Effector memory CD4-positive, alpha-beta T cell (primary cell): Measurements from ENCODE around the gene POLRMT.

ENCODE experiments used
- DNase-seq, 3 donors: peaks; one replicate each; pipeline ENCODE4 v3.0.0-alpha.2; 2020
- H3K27ac ChIP-seq: 2 replicates; pipeline ENCODE4 v1.7.0; 2013; ENCODE audit warnings: mild to moderate bottlenecking, low read length, moderate library complexity; ENCODE audit not compliant: insufficient read depth, poor library complexity, severe bottlenecking
- H3K27me3 ChIP-seq: replicated peaks from 2 replicates; pipeline ENCODE4 v1.7.0; 2013; ENCODE audit warnings: mild to moderate bottlenecking, low read length; ENCODE audit not compliant: insufficient read depth, control insufficient read depth, poor library complexity, severe bottlenecking
- H3K36me3 ChIP-seq: 2 replicates; pipeline ENCODE4 v1.7.0; 2013; ENCODE audit warnings: mild to moderate bottlenecking, low read length, moderate library complexity; ENCODE audit not compliant: control insufficient read depth, insufficient read depth
- H3K4me1 ChIP-seq: 2 replicates; pipeline ENCODE4 v1.7.0; 2013; ENCODE audit warnings: low read length, mild to moderate bottlenecking; ENCODE audit not compliant: control insufficient read depth, insufficient read depth, poor library complexity, severe bottlenecking
- H3K4me3 ChIP-seq: 2 replicates; pipeline ENCODE4 v1.7.0; 2013; ENCODE audit warnings: low read length, low read depth, mild to moderate bottlenecking; ENCODE audit not compliant: insufficient read depth, poor library complexity, severe bottlenecking
- H3K9me3 ChIP-seq: 2 replicates; pipeline ENCODE4 v1.7.0; 2013; ENCODE audit warnings: mild to moderate bottlenecking, low read length, moderate library complexity; ENCODE audit not compliant: control insufficient read depth

POLRMT gene

GRCh38 chr19:577439-578392 lies 55.6 kb downstream of the POLRMT start:
- H3K27ac ChIP-seq: no peak overlapping the region
- H3K4me1 ChIP-seq: peaks cover 24% of the 10 kb centered on the region
- no peaks in the 10 kb centered on the region for H3K9me3 ChIP-seq
- no peak overlapping the region for H3K4me3 ChIP-seq
- peaks cover 35% of the 10 kb centered on the region for H3K36me3 ChIP-seq
- H3K27me3 ChIP-seq: no peaks in the 10 kb centered on the region
- DNase-seq: no peak

DNA sequence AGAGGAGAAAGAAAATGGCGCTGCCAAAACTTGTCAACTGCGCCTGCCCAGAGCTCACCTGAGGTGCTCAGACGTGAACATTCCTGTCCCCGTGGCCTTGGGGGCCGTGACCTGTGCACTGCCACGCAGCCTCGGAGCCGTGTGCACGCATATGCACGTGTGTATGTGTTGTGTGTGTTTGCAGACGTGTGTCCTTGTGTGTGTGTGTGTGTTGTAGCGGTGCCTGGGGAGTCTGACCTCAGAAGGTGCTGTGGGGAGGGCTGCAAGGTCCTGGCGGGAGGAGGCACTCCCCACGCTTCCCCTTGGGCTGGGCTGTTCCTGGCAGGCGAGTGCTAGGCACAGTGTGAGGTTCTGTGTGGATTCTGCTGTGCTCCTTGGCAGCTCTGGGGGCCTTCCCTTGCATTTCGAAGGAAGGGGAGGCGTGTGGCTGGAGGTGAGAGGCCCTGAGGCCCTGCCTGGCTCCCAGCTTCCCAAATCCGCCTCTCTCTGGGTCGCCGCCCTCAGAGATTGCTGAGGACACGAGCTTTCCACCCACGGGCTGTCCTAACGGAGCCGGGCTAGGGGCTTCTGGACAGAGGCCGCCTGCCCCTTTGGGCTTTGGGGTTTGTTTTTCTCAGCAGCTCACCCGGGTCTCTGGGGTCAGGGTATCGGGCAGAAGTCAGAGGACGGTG lies 56.4 kb downstream of the POLRMT start:
- Histone ChIP-seq H3K4me3 (no peak overlapping the region), H3K27me3 (no peaks in the 10 kb centered on the region), H3K9me3 (no peaks in the 10 kb centered on the region), H3K36me3 (peaks cover 30% of the 10 kb centered on the region), H3K4me1 (peaks cover 25% of the 10 kb centered on the region), H3K27ac (no peak overlapping the region)
- no peak for DNase-seq

DNA sequence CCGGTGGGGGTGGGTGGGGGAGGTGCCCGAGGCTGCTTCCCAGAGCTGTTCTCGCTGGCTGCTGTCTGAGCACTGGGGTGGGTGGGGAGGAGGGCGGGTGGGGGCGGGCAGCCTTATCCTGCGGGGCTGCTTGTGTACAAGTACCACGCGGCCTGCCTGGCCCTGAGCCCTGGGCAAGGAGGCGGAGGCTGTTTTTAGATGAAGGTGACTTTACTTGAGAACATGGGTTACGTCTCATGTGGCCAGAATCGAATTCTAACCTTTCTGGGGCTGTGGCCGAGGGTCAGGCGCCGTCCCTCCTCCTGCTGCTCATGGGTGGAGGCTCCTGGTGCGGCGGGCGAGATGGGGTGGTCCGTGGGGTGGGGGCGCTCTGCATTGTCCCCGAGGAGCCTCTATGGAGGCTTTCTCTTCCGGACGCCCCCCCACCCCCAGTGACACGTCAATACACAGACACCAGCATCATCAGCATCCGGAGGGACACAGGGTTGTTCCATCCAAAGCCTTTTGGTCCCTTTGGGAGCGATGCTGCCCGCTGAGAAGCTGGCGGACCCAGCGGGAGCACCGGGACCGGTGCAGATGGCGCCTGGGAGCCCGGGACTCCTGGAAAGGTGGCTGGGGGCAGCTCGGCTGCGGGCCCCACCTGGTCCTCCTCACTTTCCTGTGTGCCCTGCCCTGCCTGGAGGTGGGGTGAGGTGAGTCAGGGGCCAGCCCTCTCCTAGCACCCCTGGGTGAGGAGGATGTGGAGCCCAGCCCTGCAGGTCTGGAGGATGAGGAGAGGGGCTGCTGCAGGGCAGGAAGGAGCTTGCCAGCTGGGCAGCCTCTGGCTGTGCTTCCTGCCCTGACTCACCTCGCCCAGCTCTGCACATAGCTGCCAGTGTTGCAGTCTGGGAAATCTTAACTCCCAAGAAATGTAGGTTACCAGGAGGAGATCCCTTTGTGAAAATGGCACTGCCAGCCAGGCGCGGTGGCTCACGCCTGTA lies 57.5 kb downstream of the POLRMT start:
- peaks cover 20% of the 10 kb centered on the region for H3K36me3 ChIP-seq
- H3K4me1 ChIP-seq: peaks cover 33% of the 10 kb centered on the region
- no peak for DNase-seq
- H3K9me3 ChIP-seq: no peaks in the 10 kb centered on the region
- no peak overlapping the region for H3K4me3 ChIP-seq
- no peak overlapping the region for H3K27ac ChIP-seq
- H3K27me3 ChIP-seq: no peaks in the 10 kb centered on the region

DNA sequence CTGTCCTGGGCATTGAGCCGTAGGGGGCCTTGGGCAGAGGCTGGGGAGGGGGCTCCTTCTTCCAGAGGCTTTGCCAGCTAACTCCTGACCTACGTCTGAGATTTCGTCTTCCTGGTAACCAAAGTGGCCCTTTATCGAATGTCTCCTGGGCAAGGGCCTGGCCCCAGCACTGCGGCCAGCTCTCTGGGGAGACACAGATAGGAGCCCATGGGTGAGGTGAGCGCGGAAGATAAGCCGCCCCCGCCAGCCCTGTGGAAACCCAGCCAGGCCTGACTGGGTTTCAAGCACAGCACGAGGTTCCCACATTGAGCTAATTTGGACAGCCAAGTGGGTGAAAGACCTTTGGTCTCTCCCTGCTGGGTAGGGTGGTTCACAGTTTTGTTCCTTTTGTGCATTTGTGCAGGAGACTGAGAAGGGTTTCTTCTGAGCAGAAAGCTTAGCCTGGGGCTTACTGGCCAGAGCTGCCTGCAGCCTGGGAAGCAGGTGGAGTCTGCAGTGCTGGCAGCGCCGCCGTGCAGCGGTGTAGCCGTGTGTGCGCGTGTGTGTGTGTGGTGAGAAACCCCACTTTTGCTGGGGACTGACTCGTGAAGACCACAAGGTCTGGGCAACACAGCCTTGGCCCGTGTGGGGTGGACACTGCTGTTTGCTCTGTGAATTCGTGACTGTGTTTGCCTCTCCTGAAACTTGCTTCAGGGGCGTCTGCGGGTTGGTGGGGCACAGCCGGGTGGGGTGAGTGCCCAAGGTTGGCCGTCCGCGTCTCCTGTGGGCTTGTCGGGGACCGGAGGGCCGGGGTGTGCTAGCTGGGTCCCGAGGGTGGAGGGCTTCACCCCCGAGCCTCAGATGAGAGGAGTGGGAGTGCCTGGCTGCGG lies 58.4 kb downstream of the POLRMT start:
- Histone ChIP-seq H3K4me3 (no peak overlapping the region), H3K36me3 (peaks cover 15% of the 10 kb centered on the region), H3K9me3 (no peaks in the 10 kb centered on the region), H3K27me3 (no peaks in the 10 kb centered on the region), H3K4me1 (peaks cover 34% of the 10 kb centered on the region), H3K27ac (no peak overlapping the region)
- DNase-seq: no peak

DNA sequence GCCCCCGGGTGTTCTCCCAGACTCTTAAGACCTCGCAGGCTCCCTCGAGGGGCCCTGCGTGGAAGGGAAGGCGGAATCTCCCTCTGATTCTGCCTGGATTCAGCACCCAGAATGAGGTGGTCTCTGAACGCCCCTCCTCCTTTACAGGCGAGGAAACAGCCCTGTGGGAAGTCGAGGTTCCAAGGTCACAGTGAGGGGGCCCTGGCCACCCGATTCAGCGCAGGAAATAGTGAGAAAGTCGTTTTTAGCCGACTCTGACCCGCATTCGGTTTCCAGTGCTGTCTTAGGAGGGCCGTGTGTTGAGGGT lies 59.9 kb downstream of the POLRMT start:
- Histone ChIP-seq H3K27ac (peak overlapping the region; percentile 86), H3K4me3 (peak overlapping the region; percentile 93), H3K4me1 (peaks cover 34% of the 10 kb centered on the region), H3K9me3 (no peaks in the 10 kb centered on the region), H3K27me3 (no peaks in the 10 kb centered on the region), H3K36me3 (peaks cover 5% of the 10 kb centered on the region)
- no peak for DNase-seq

GRCh38 chr19:572743-573518 lies 60.4 kb downstream of the POLRMT start:
- H3K4me1 ChIP-seq: peaks cover 34% of the 10 kb centered on the region
- H3K27me3 ChIP-seq: no peaks in the 10 kb centered on the region
- no peaks in the 10 kb centered on the region for H3K9me3 ChIP-seq
- peak overlapping the region; percentile 86 for H3K27ac ChIP-seq
- H3K36me3 ChIP-seq: peaks cover 5% of the 10 kb centered on the region
- DNase-seq: no peak
- H3K4me3 ChIP-seq: peak overlapping the region; percentile 93

DNA sequence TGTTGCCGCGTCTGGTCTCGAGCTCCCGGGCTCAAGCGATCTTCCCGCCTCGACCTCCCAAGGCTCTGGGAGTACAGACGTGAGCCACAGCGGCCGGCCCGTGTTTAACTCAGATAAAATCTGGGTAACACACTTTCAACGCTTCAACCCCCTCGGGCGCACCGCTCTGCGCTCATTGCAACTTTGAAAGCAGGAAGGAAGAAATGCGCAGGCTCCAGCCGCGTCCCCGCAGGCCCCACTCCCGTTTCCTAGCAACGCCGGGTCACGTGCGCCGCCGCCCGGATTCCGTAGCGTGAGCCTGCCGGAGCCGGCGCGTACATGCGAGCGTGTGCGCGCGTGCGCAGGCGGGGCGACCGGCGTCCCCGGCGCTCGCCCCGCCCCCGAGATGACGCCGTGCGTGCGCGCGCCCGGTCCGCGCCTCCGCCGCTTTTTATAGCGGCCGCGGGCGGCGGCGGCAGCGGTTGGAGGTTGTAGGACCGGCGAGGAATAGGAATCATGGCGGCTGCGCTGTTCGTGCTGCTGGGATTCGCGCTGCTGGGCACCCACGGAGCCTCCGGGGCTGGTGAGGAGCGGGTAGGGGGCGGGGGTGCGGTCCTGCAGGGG lies 61.1 kb downstream of the POLRMT start, which contains the start of gene BSG:
Gene BSG (plus strand): TSS at position 457 of the 603 bp plus-strand sequence. CDS start 39 bp downstream, at position 496.
- H3K9me3 ChIP-seq: no peaks in the 10 kb centered on the region
- H3K4me1 ChIP-seq: peaks cover 34% of the 10 kb centered on the region
- peak; percentile 98 to 99 (median 98) for DNase-seq
- H3K36me3 ChIP-seq: peaks cover 2% of the 10 kb centered on the region
- no peaks in the 10 kb centered on the region for H3K27me3 ChIP-seq
- peak within 1 kb of the TSS; percentile 93 for H3K4me3 ChIP-seq
- H3K27ac ChIP-seq: peak within 1 kb of the TSS; percentile 86

- no peak for DNase-seq
- Histone ChIP-seq H3K36me3 (no peaks in the 10 kb centered on the region), H3K4me3 (peak overlapping the region; percentile 42), H3K27ac (peak overlapping the region; percentile 72), H3K27me3 (no peaks in the 10 kb centered on the region), H3K4me1 (peaks cover 34% of the 10 kb centered on the region), H3K9me3 (no peaks in the 10 kb centered on the region)
Measured at GRCh38 chr19:571566-571974, 61.8 kb downstream of the POLRMT start.
